PC-9 (cell line): Measurements from ENCODE around the gene C13orf46. TPM values are rescaled to one million over a fixed set of nuclear protein-coding genes. Genes with fewer than 3 reads are reported as not detected.

Source experiments
- BruUV-seq: library from RNA; stranded (reverse); fragments of 400-500 nt; replicated peaks from 2 replicates; lab custom pipeline; 2021; lab: Mats Ljungman, UMichigan
- CTCF ChIA-PET: fragments of 300-600 bp; sonication (Branson Sonifier 250); formaldehyde crosslinking; loops from one replicate; lab custom pipeline; 2022; ENCODE audit warnings: antibody characterized with exemption; lab: Charles Lee
- POLR2A ChIA-PET: fragments of 300-600 bp; sonication (Branson Sonifier 250); formaldehyde crosslinking; loops from one replicate; lab custom pipeline; 2022; ENCODE audit warnings: antibody characterized with exemption; ENCODE audit not compliant: unreplicated experiment; lab: Charles Lee
- DNase-seq, 2 experiments: peaks; one replicate each; pipeline versions ENCODE4 v3.0.0 to v3.0.0-alpha.2; 2015 to 2022; ENCODE audit warnings: mixed read lengths in 1 of 2
- H2AFZ ChIP-seq: fragments of 200-600 bp; sonication (generic); 2 replicates; pipeline ENCODE4 v1.8.1; 2017; ENCODE audit warnings: antibody characterized with exemption
- H3F3A ChIP-seq: fragments of 200-600 bp; sonication (generic); 2 replicates; pipeline ENCODE4 v1.8.1; 2017; ENCODE audit warnings: antibody characterized with exemption, mild to moderate bottlenecking, low read depth; ENCODE audit not compliant: insufficient read depth
- H3K27ac ChIP-seq: fragments of 200-600 bp; sonication (generic); 2 replicates; pipeline ENCODE4 v1.6.1; 2016; ENCODE audit warnings: mixed run types
- H3K27me3 ChIP-seq: fragments of 200-600 bp; sonication (generic); 2 replicates; pipeline ENCODE4 v1.6.1; 2016; ENCODE audit warnings: low read depth, mixed run types; ENCODE audit not compliant: insufficient read depth
- H3K36me3 ChIP-seq: fragments of 200-600 bp; sonication (generic); 2 replicates; pipeline ENCODE4 v1.6.1; 2016; ENCODE audit warnings: low read depth, mixed run types
- H3K4me1 ChIP-seq: fragments of 200-600 bp; sonication (generic); replicated peaks from 2 replicates; pipeline ENCODE4 v1.6.1; 2016; ENCODE audit warnings: mixed run types; ENCODE audit not compliant: insufficient read depth
- H3K4me2 ChIP-seq: fragments of 200-600 bp; sonication (generic); 2 replicates; pipeline ENCODE4 v1.6.1; 2017; ENCODE audit warnings: mixed run types
- H3K4me3 ChIP-seq: fragments of 200-600 bp; sonication (generic); 2 replicates; pipeline ENCODE4 v1.6.1; 2016; ENCODE audit warnings: mixed run types
- H3K79me2 ChIP-seq: fragments of 200-600 bp; sonication (generic); 2 replicates; pipeline ENCODE4 v1.6.1; 2017; ENCODE audit warnings: low read depth, mixed run types
- H3K9me2 ChIP-seq: fragments of 200-600 bp; sonication (generic); 2 replicates; pipeline ENCODE4 v1.8.1; 2017; ENCODE audit warnings: mild to moderate bottlenecking; ENCODE audit not compliant: insufficient read depth
- H3K9me3 ChIP-seq: fragments of 200-600 bp; sonication (generic); 2 replicates; pipeline ENCODE4 v1.8.1; 2016; ENCODE audit warnings: low read depth; ENCODE audit not compliant: insufficient read depth
- H4K20me1 ChIP-seq: fragments of 200-600 bp; sonication (generic); 2 replicates; pipeline ENCODE4 v1.8.1; 2017; ENCODE audit not compliant: insufficient read depth
- EZH2 ChIP-seq: fragments of 200-600 bp; sonication (generic); IDR thresholded peaks from 2 replicates; pipeline ENCODE4 v1.8.0; 2017; ENCODE audit warnings: antibody characterized with exemption, low read depth
- intact Hi-C: fragments of 100-400 bp; cut with micrococcal nuclease; formaldehyde crosslinking; loops from one replicate; pipeline ENCODE4 v1.10.0; 2022; ENCODE audit not compliant: unreplicated experiment
- total RNA-seq: library from RNA; stranded (reverse); gene quantifications from 2 replicates; pipeline ENCODE4 v1.2.3, GENCODE V29; 2021
- TF ChIP-seq, protein P1 (sequence below): fragments of 200-600 bp; sonication (generic); conservative IDR thresholded peaks from 2 replicates; pipeline ENCODE4 v1.6.1; 2017; ENCODE audit warnings: mixed run types, antibody characterized with exemption, mild to moderate bottlenecking, moderate library complexity

Gene C13orf46
- total RNA-seq, 1 experiment from 2014 or later, result 1.5 TPM

- Histone ChIP-seq H3K4me1 (peaks cover 10% of the 10 kb centered on the region), H3F3A (peaks cover 8% of the 10 kb centered on the region; the same call in 1 of the 2 replicates), H3K4me3 (no peak overlapping the region), H3K9me2 (no peaks in the 10 kb centered on the region), H3K9me3 (no peaks in the 10 kb centered on the region), H2AFZ (no peak overlapping the region), H4K20me1 (no peaks in the 10 kb centered on the region), H3K27me3 (no peaks in the 10 kb centered on the region), H3K36me3 (no peaks in the 10 kb centered on the region), H3K27ac (no peak overlapping the region), H3K4me2 (no peak overlapping the region), H3K79me2 (no peaks in the 10 kb centered on the region)
- CTCF ChIA-PET, result interaction anchor here (0.6 kb wide), 1 partner anchor 214 kb away, joined by 3 read pairs; no protein-coding TSS in a partner anchor
- TF ChIP-seq, protein P1, sequence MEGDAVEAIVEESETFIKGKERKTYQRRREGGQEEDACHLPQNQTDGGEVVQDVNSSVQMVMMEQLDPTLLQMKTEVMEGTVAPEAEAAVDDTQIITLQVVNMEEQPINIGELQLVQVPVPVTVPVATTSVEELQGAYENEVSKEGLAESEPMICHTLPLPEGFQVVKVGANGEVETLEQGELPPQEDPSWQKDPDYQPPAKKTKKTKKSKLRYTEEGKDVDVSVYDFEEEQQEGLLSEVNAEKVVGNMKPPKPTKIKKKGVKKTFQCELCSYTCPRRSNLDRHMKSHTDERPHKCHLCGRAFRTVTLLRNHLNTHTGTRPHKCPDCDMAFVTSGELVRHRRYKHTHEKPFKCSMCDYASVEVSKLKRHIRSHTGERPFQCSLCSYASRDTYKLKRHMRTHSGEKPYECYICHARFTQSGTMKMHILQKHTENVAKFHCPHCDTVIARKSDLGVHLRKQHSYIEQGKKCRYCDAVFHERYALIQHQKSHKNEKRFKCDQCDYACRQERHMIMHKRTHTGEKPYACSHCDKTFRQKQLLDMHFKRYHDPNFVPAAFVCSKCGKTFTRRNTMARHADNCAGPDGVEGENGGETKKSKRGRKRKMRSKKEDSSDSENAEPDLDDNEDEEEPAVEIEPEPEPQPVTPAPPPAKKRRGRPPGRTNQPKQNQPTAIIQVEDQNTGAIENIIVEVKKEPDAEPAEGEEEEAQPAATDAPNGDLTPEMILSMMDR, result no peak
- TF ChIP-seq EZH2, result no peak
- no TSS peak for BruUV-seq
- DNase-seq, result no peak
- intact Hi-C loops, result loop anchor here (2.0 to 5.0 kb wide), 2 partner anchors 49 to 85 kb away; no protein-coding TSS in a partner anchor
- POLR2A ChIA-PET, result interaction anchor here (0.6 kb wide), 1 partner anchor 333 kb away, joined by 4 read pairs; no protein-coding TSS in a partner anchor
Measured at GRCh38 chr13:113945857-113946408, 27.9 kb downstream of the C13orf46 start.

- H3K4me1 ChIP-seq, result peaks cover 10% of the 10 kb centered on the region
- ChIA-PET CTCF (no interaction called here), POLR2A (no interaction called here)
- no peaks in the 10 kb centered on the region for H3K9me3 ChIP-seq
- H4K20me1 ChIP-seq, result no peaks in the 10 kb centered on the region
- H3K27me3 ChIP-seq, result 0 out of 2 replicates have a peak, but pooled peaks cover 3% of the 10 kb centered on the region
- H3F3A ChIP-seq, result peaks cover 8% of the 10 kb centered on the region; the same call in 1 of the 2 replicates
- intact Hi-C loops, result loop anchor here (5.0 kb wide), 1 partner anchor 112 kb away; no protein-coding TSS in a partner anchor
- no peak overlapping the region for H3K4me3 ChIP-seq
- no peak for TF ChIP-seq EZH2
- TF ChIP-seq, protein P1, result no peak
- no peak overlapping the region for H3K27ac ChIP-seq
- no peaks in the 10 kb centered on the region for H3K36me3 ChIP-seq
- no peak overlapping the region for H2AFZ ChIP-seq
- H3K79me2 ChIP-seq, result no peaks in the 10 kb centered on the region
- no TSS peak for BruUV-seq
- H3K4me2 ChIP-seq, result no peak overlapping the region
- DNase-seq, result no peak
- H3K9me2 ChIP-seq, result no peaks in the 10 kb centered on the region
Measured at GRCh38 chr13:113943821-113944565, 29.9 kb downstream of the C13orf46 start.

DNA sequence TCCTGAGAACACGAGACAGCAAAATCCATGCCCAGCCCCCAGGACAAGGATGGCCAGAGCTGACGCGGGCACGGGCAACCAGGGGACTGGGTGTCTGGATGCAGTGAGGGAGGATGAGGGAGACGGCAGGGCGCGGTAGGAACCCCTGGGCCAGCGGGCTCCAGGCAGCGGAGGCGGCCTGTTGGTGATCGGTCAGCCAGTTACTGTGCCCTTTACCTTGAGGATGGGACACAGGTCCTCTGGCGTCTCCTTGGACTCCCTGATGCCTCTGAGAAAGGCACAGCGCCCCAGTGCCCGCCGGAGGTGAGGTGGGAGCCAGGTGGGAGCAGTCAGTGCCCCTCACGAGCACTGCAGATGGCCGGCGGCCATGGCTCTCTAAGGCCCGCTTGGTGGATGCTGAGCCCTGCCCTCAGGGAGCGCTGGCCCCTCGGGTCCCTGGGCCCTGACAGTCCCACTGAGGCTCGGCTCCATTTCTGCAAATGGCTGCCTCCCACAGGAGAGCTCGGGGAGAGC, 31.2 kb downstream of the C13orf46 start:
- ChIA-PET POLR2A (interaction anchor here (0.6 kb wide), 1 partner anchor 186 kb away, joined by 5 read pairs; no protein-coding TSS in a partner anchor), CTCF (no interaction called here)
- H3K27me3 ChIP-seq, result peaks cover 14% of the 10 kb centered on the region; the same call in 1 of the 2 replicates
- no peaks in the 10 kb centered on the region for H3K9me2 ChIP-seq
- H3K4me2 ChIP-seq, result no peak overlapping the region
- no peak overlapping the region for H3K27ac ChIP-seq
- no peak overlapping the region for H3K4me3 ChIP-seq
- no peaks in the 10 kb centered on the region for H3K36me3 ChIP-seq
- H2AFZ ChIP-seq, result no peak overlapping the region
- peaks cover 8% of the 10 kb centered on the region; the same call in 1 of the 2 replicates for H3F3A ChIP-seq
- no peaks in the 10 kb centered on the region for H3K9me3 ChIP-seq
- no peaks in the 10 kb centered on the region for H4K20me1 ChIP-seq
- no TSS peak for BruUV-seq
- peaks cover 10% of the 10 kb centered on the region for H3K4me1 ChIP-seq
- no peak for DNase-seq
- TF ChIP-seq, protein P1, result no peak
- no peak for TF ChIP-seq EZH2
- no peaks in the 10 kb centered on the region for H3K79me2 ChIP-seq
- intact Hi-C loops, result loop anchor here (5.0 kb wide), 1 partner anchor 110 kb away; no protein-coding TSS in a partner anchor
